OCI-LY3 (cell line): ENCODE results near the gene NGRN.
A peak's percentile ranks its signal among the peaks of the same experiment; 100 is the strongest.

Source experiments
- H2AFZ ChIP-seq: fragments of 200-600, 300-600 bp; shearing (Covaris generic); 2 replicates; pipeline ENCODE4 v1.6.0; 2014; ENCODE audit warnings: antibody characterized with exemption, low read depth, low read length
- H3K27ac ChIP-seq: fragments of 200-600, 300-600 bp; sonication (generic); 2 replicates; pipeline ENCODE4 v1.5.1; 2014; ENCODE audit warnings: mild to moderate bottlenecking, low read length, moderate library complexity, mixed read lengths
- H3K27me3 ChIP-seq: fragments of 200-600, 300-600 bp; sonication (generic); 2 replicates; pipeline ENCODE4 v1.6.1; 2014; ENCODE audit warnings: low read depth, low read length, mixed read lengths
- H3K36me3 ChIP-seq: fragments of 200-600, 300-600 bp; sonication (generic); replicated peaks from 2 replicates; pipeline ENCODE3; 2014; ENCODE audit warnings: low read depth, low read length, mixed read lengths
- H3K4me1 ChIP-seq: fragments of 300-600, 200-600 bp; sonication (generic); 2 replicates; pipeline ENCODE4 v1.6.1; 2014; ENCODE audit warnings: low read length, mixed read lengths
- H3K4me2 ChIP-seq: fragments of 200-600, 300-600 bp; sonication (generic); 2 replicates; pipeline ENCODE4 v1.6.1; 2014; ENCODE audit warnings: low read length, mixed read lengths
- H3K4me3 ChIP-seq: fragments of 300-600, 200-600 bp; sonication (generic); 2 replicates; pipeline ENCODE4 v1.5.1; 2014; ENCODE audit warnings: antibody characterized with exemption, mild to moderate bottlenecking, low read length, moderate library complexity
- H3K79me2 ChIP-seq: fragments of 300-600, 200-600 bp; shearing (Covaris generic); 2 replicates; pipeline ENCODE4 v1.6.1; 2014; ENCODE audit warnings: mild to moderate bottlenecking, low read length, mixed read lengths
- H3K9ac ChIP-seq: fragments of 300-600, 200-600 bp; shearing (Covaris generic); 2 replicates; pipeline ENCODE4 v1.6.0; 2014; ENCODE audit warnings: mild to moderate bottlenecking, low read length, moderate library complexity
- H3K9me3 ChIP-seq: fragments of 200-600, 300-600 bp; shearing (Covaris generic); 2 replicates; pipeline ENCODE4 v1.6.1; 2014; ENCODE audit warnings: low read length, mixed read lengths; ENCODE audit not compliant: insufficient read depth
- H4K20me1 ChIP-seq: fragments of 200-600, 300-600 bp; sonication (generic); 2 replicates; pipeline ENCODE4 v1.6.1; 2016; ENCODE audit warnings: low read length, mixed read lengths; ENCODE audit not compliant: insufficient read depth
- EZH2phosphoT487 ChIP-seq: fragments of 200-600 bp; shearing (Covaris generic); IDR thresholded peaks from 2 replicates; pipeline ENCODE4 v1.6.1; 2018; ENCODE audit warnings: antibody characterized with exemption, mixed run types, low read depth
- TF ChIP-seq, protein P1 (sequence below): fragments of 200-600, 300-600 bp; sonication (generic); IDR thresholded peaks from 2 replicates; pipeline ENCODE4 v1.5.1; 2014; ENCODE audit warnings: antibody characterized with exemption, low read length, low read depth

The NGRN gene

GRCh38 chr15:90316139-90316538 lies 50.7 kb downstream of the NGRN start:
- no peak overlapping the region for H3K27ac ChIP-seq
- H3K4me3 ChIP-seq: no peak overlapping the region
- H3K79me2 ChIP-seq: no peaks in the 10 kb centered on the region
- no peak for TF ChIP-seq EZH2phosphoT487
- TF ChIP-seq, protein P1, sequence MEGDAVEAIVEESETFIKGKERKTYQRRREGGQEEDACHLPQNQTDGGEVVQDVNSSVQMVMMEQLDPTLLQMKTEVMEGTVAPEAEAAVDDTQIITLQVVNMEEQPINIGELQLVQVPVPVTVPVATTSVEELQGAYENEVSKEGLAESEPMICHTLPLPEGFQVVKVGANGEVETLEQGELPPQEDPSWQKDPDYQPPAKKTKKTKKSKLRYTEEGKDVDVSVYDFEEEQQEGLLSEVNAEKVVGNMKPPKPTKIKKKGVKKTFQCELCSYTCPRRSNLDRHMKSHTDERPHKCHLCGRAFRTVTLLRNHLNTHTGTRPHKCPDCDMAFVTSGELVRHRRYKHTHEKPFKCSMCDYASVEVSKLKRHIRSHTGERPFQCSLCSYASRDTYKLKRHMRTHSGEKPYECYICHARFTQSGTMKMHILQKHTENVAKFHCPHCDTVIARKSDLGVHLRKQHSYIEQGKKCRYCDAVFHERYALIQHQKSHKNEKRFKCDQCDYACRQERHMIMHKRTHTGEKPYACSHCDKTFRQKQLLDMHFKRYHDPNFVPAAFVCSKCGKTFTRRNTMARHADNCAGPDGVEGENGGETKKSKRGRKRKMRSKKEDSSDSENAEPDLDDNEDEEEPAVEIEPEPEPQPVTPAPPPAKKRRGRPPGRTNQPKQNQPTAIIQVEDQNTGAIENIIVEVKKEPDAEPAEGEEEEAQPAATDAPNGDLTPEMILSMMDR: no peak
- H2AFZ ChIP-seq: no peak overlapping the region
- no peaks in the 10 kb centered on the region; the same call in 1 of the 2 replicates for H3K27me3 ChIP-seq
- H3K4me1 ChIP-seq: peaks cover 5% of the 10 kb centered on the region; the same call in 1 of the 2 replicates
- H4K20me1 ChIP-seq: no peaks in the 10 kb centered on the region
- H3K9me3 ChIP-seq: no peaks in the 10 kb centered on the region
- H3K4me2 ChIP-seq: no peak overlapping the region
- no peaks in the 10 kb centered on the region for H3K36me3 ChIP-seq
- no peak overlapping the region for H3K9ac ChIP-seq

- H3K27me3 ChIP-seq: no peaks in the 10 kb centered on the region; the same call in 1 of the 2 replicates
- no peak overlapping the region for H2AFZ ChIP-seq
- H3K4me1 ChIP-seq: peaks cover 5% of the 10 kb centered on the region; the same call in 1 of the 2 replicates
- H3K9me3 ChIP-seq: no peaks in the 10 kb centered on the region
- H3K4me2 ChIP-seq: no peak overlapping the region
- H4K20me1 ChIP-seq: no peaks in the 10 kb centered on the region
- no peaks in the 10 kb centered on the region for H3K79me2 ChIP-seq
- no peaks in the 10 kb centered on the region for H3K36me3 ChIP-seq
- no peak overlapping the region for H3K9ac ChIP-seq
- H3K4me3 ChIP-seq: no peak overlapping the region
- no peak overlapping the region for H3K27ac ChIP-seq
- TF ChIP-seq EZH2phosphoT487: no peak
- TF ChIP-seq, protein P1: no peak
Observed at GRCh38 chr15:90318591-90318990, 53.1 kb downstream of the NGRN start.

DNA sequence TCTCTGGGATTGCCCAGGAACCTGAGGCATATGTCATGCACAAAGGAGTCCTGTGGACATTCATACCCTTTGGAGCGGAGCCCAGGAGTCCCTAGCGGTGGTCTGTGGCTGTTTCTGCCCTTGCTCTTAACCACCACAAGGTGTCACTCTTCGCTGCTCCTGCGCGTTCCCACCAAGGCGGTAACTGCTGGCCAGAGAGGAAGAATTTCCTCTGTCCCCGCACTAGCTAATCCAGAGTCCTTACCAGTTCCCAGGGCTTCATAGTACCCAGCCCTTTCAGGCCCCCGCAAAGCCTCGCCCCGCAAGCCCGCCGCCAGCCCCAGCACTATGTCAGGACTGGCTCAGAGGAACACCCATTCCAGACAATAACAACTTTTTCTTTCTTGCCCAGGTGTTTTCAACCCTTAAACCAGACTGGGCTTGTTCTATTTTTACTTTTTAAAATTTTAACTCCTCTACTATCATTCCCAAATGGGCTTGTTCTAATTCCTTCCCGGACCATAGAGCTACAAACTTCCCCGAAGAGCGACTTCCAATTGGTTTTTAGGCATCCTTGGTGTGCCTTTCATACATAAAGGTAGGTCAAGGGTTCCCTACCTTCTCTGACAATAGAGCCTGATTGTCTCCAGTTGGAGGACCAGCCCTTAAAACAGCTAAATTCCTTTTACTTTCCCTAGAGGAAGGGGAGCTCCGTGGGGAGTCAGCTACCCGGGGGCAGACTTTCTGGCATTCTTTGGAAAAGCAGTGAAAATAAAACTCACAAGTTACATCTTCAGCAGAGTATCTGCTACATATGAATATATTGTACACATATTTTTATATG lies 54.8 kb downstream of the NGRN start:
- no peaks in the 10 kb centered on the region for H3K9me3 ChIP-seq
- peaks cover 5% of the 10 kb centered on the region; the same call in 1 of the 2 replicates for H3K4me1 ChIP-seq
- H3K9ac ChIP-seq: peak overlapping the region; percentile 46
- peak overlapping the region; percentile 66 for H3K4me3 ChIP-seq
- TF ChIP-seq, protein P1: peak; percentile 99
- TF ChIP-seq EZH2phosphoT487: no peak
- no peaks in the 10 kb centered on the region for H3K36me3 ChIP-seq
- no peak overlapping the region for H3K27ac ChIP-seq
- H4K20me1 ChIP-seq: no peaks in the 10 kb centered on the region
- no peaks in the 10 kb centered on the region for H3K79me2 ChIP-seq
- peak overlapping the region; percentile 90 for H3K4me2 ChIP-seq
- peak overlapping the region; percentile 79 for H2AFZ ChIP-seq
- H3K27me3 ChIP-seq: no peaks in the 10 kb centered on the region

- Histone ChIP-seq H3K27me3 (no peaks in the 10 kb centered on the region), H3K27ac (no peak overlapping the region), H3K9me3 (no peaks in the 10 kb centered on the region), H3K36me3 (no peaks in the 10 kb centered on the region), H4K20me1 (no peaks in the 10 kb centered on the region), H3K79me2 (no peaks in the 10 kb centered on the region), H3K4me3 (no peak overlapping the region), H2AFZ (no peak overlapping the region), H3K4me1 (peaks cover 11% of the 10 kb centered on the region), H3K9ac (no peak overlapping the region), H3K4me2 (no peak overlapping the region)
- no peak for TF ChIP-seq EZH2phosphoT487
- TF ChIP-seq, protein P1: no peak
Observed at GRCh38 chr15:90320885-90321278, 55.4 kb downstream of the NGRN start.
